Fibroblast of skin of scalp (primary cell): Measurements from ENCODE around the gene CAPZA2.

ENCODE experiments used
- DNase-seq: peaks from one replicate; pipeline ENCODE4 v3.0.0-alpha.2; 2013

Gene CAPZA2

GRCh38 chr7:116862951-116863670 is 724 bp downstream of the CAPZA2 start:
- DNase-seq, result peak; percentile 23

DNA sequence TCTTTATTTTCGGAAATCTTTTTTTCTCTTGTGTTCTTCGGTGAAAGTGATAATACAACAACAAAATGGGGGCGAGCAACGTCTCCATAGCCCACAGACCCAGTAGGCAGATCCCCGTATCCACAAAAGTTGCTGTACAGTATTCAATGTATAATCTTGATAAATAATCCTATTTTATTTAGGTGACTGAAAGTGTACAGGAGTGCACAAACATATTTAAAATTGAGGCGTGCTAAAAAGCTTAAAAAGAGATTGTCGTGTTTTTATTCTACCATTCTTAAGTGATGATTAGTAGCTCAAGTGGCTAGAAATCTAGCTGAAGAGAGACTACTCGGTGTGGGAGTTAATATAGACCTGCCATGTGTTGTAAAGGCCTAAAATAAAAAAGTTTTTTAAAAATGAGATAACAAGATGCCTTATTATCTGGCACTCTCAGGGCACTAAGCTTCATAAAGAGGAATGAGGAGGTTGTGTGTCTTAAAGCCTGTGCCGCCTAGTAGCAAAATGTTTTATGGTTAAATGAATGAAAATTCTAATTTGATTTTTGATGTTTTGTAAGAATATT is 1.6 kb downstream of the CAPZA2 start:
- DNase-seq, result no peak

DNA sequence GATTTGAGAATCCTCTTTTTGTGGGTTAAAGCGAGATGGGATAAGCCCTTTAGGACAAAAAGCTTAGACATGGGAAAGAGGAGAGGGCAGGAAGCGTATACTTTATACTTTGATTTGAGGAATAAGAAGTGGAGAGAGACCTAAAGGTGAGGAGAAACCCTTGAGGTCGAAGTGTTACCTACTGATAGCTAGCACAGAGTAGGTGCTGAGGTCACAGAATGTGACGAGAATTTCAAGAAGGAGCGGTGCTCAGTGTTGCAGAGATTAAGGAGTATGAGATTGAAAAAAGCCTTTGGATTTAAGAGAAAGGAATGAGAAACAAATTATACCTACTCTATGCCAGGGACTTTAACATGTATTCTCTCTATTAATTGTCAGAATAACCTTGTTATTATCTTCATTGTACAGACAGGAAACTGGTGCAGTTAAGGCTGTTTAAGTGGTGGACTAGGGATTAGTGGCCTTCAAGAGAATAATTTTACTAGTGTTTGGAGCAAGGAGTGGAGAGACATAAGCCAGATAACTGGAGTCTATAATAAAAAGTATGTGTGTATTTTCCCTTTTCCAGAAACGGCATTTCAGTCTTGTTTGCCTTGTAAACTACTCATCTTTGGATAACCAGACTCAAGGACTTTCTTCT is 8.8 kb downstream of the CAPZA2 start:
- DNase-seq, result no peak

GRCh38 chr7:116872026-116872425 is 9.6 kb downstream of the CAPZA2 start:
- no peak for DNase-seq

GRCh38 chr7:116873619-116874018 is 11.2 kb downstream of the CAPZA2 start:
- DNase-seq, result no peak

DNA sequence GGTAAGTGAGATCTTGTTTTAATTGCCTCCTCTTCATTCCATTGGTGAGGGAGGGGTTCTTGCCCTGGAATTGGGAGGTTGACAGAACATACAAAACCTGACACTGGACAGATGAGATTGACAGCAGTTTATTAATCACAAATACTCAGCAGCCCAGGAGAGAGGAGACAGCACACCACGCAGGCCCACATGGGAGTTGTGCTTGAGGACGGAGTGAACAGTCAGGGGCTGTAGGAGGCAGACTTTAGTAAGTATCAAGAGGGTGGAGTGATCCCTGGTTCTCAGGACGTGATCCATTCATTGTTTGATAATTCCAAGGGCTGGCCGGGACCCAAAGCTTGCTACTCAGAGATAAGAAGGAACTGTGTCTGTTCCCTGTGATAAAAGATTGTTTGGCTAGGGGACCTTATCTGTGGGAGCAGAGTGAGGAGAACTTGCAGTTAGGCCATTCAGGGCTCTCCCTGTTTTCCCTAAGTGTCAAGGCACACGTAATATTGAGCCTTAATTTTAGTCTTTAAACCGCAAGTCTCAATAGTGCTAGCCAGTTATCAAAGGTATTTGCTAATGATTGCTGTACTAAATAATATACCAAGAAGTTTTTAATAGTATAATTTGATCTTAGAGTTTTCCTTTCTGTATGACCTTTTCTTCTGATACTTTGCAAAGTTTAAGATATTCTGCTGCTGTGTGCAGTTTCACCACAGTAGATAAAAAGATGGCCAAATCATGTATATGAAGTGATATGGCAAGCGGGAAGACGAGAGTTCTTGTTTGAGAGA is 14.5 kb downstream of the CAPZA2 start:
- no peak for DNase-seq

DNA sequence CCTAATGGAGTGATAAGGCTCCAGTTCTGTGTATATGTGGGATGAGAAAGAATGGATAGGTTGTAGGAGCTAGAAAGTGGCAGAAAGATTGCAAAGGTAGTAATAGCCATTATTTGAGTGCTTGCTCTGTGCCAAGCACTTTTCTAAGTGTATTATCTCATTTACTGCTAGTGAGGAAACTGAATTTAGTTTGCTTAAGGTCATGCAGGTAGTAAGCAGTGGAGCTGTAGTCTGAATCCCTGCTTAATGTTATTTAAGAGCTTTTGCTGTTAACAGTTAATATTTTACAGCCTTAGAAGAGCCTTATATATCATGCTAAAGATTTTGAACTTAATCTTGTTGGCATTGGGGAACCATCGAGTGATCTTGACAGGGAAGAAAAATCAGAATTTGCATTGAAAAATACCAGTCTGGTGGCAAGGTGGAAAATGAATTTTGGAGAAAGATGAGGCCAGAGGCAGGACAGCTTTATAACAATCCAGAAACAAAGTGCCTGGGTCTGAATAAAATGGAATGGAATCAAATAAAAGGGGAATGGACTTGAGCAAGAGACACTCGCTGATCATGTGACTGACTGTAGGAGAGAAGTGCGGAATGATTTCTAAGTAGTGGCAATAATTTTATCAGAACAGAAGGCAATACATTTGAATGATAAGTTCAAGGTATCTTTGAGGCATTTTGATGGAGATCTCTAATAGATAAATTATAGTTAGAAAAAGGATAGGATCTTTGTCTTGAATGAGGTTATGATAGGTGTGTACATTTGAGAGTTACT is 15.2 kb downstream of the CAPZA2 start:
- DNase-seq, result no peak

GRCh38 chr7:116884691-116885090 is 22.3 kb downstream of the CAPZA2 start:
- no peak for DNase-seq

GRCh38 chr7:116885724-116886123 is 23.3 kb downstream of the CAPZA2 start:
- DNase-seq, result no peak

GRCh38 chr7:116886543-116887156 is 24.3 kb downstream of the CAPZA2 start:
- DNase-seq, result no peak

- no peak for DNase-seq
Observed at GRCh38 chr7:116888895-116889294, 26.5 kb downstream of the CAPZA2 start.

DNA sequence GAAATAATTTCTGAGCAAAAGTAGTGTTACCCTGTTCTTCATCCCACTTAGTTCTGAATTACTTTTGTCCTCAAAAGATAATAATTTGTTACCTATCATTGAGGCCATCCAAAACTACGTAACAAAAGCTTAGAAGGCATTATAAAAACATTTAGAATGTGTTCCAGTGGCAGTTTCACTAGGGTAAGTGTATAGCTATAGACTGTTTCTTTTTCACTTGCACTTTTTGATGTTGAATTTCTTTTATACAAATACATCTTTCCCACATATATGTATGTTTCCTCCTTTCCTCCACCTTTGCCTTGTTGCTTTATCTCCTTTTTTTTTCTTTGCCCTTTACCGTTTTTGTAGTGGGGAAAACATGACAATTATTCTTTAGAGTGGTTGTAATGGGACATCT is 33.5 kb downstream of the CAPZA2 start:
- DNase-seq, result no peak

DNA sequence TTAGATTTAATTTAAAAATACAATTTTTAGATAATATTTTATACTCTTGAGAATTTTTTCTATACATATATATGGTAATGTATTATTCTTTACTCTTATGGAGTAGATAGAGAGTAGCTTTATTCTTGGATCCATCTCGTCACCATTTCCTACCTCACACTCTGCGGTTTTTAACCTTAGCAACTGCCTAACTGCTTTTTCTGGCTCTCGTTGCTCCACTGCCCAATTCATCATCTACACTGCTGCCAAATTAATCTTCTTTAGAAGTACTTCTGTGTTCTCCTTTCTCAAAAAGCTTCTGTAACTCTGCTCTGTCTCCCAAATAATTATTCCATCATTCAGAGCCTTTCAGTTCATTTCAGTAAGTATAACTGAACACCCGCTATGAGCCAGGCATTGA is 35.3 kb downstream of the CAPZA2 start:
- DNase-seq, result no peak

GRCh38 chr7:116899308-116899707 is 36.9 kb downstream of the CAPZA2 start:
- no peak for DNase-seq

- DNase-seq, result no peak
Observed at GRCh38 chr7:116901143-116901542, 38.8 kb downstream of the CAPZA2 start.

DNA sequence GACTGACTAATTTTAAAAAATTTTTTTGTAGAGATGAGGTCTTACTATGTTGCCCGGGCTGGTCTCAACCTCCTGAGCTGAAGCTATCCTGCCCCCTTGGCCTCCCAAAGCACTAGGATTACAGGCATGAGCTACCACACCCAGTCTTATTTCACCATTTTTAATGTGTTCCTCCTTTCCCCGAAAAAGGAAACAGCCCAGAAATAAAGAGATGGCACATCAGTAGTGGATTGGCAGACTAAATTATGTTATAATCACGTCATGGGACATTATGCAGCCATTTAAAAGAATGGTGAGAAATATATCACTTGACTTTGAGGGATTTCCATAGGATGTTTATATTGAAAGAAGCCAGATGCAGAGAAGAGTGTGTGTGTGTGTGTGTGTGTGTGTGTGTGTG is 40.5 kb downstream of the CAPZA2 start:
- DNase-seq, result no peak

GRCh38 chr7:116906391-116906790 is 44.0 kb downstream of the CAPZA2 start:
- no peak for DNase-seq

- no peak for DNase-seq
Observed at GRCh38 chr7:116910383-116910782, 48.0 kb downstream of the CAPZA2 start.

GRCh38 chr7:116911801-116912200 is 49.4 kb downstream of the CAPZA2 start:
- DNase-seq, result peak; percentile 37

GRCh38 chr7:116912269-116912909 is 50.0 kb downstream of the CAPZA2 start:
- peak; percentile 29 for DNase-seq

DNA sequence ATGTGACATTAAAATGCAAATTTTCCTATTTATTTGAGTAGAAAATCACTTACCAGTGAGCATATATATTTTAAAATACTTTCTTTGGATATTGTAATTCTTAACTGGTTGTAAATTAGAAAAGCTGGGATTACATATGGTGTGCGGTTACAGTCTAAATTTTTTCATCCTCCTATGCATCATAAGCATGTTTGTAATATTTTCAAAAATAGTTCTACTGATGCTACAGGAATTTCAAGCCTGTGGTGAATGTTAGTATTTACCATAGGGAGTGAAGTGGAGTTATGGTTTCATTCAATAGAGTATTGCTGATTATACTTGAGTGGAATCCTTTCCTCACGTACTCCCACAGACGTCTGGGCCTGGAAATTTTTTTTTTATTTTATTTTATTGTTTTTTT is 56.3 kb downstream of the CAPZA2 start:
- DNase-seq, result peak; percentile 84

- no peak for DNase-seq
Observed at GRCh38 chr7:116920359-116920758, 58.0 kb downstream of the CAPZA2 start.
